ENCODE measurements around the gene GYS2. TPM values are rescaled to one million over a fixed set of nuclear protein-coding genes. Genes with fewer than 3 reads are reported as not detected.

GYS2 gene
- polyA plus RNA-seq, 1 donor, result 0.24 TPM

DNA sequence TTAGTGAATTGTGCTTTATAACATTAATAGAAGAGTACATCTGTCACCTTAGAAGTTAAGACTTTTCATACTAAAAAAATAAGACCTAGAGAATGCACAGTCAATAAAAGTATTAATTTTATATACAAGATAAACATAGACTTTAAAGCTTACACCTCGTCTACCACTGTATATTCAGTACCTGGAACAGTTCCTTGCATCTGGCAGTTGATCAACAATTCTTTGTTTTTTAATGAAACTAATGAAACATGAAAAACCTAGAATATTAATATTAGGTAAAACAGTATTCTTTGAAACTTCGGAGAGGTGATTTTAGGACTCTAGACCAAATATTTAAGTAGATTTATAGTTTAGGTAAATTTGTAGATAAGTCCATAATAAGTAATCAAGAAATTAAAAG, 98.8 kb downstream of the GYS2 start:
- DNase-seq (ENCODE audit: low read depth), result no peak

DNA sequence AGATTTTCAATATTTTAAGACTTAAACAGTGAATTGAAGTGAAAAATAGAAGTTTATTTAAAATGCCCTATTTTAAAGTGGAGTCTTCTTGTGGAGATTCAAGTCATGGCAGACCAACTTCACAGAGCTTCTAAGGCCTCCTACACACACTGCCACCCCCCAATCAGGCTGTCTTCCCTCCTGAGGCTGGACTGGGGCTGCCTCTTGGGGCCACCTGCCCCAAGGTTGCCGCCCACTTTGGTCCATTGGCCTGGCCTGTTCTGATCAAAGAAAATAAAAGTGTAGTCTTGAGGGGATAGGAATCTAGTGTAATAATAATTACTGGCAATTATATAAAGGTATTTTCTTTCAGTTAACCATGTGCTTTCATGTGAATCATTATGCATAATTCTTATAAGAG, 101.8 kb downstream of the GYS2 start:
- DNase-seq (ENCODE audit: low read depth), result no peak

DNA sequence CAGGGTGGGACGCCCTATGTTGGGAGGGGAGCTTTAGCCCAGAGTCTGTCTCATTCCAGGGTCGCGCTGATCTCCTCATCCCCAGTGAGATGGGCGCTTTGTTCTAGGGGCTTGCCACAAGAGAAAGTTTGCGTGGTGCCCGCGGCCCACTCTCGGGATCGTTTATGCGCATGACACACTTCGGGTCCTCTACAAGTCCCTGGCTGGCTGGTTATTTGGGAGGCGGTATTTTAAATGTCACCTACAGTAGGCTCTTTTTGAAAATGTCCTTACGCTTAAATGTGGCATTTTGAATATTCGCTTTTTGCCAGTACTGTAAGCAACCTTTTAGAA, 102.5 kb downstream of the GYS2 start:
- peak; percentile 14 for DNase-seq (ENCODE audit: low read depth)

DNA sequence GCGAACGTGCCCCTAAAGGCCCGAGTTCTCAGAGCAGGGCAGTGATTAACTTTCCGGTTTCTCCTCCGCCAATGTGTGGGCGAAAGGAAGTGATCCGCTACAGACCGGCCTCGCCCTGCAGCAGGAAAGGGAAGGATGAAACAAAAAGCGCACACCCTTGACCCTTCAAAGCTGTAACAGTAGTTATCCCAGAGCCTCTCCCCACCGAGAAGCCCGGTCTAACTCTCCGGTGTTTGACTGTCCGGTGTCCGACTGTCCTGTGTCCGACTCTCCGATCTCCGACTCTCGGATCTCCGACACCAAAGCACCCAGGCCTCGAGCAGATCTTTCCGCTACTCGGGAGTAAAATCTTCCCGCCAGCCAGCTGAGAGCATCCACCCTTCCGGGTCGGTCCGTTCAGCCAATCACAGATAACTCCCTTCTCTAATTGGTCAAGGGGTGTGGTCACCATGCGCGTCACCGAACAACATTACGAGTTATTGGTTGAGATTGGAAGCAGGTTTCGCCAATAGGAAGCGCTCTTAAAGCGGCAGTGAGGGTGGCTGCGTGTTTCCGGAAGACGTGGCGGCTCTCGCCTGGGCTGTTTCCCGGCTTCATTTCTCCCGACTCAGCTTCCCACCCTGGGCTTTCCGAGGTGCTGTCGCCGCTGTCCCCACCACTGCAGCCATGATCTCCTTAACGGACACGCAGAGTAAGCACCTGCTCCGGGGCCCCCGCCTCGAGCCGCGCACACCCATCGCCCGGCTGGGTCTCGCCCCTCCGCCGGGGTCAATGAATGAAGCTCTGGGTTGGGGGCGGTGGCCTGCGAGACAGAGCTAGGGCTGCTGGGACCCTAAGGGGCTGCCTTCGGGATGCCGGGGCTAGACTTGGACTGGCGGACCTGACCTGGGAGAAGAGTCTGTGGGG, 103.1 kb downstream of the GYS2 start, which contains the start of the genes GOLT1B and RECQL:
Gene GOLT1B, plus strand, starts transcription at position 532 of the 906 bp plus-strand sequence. Its CDS starts 135 bp downstream, at position 667.
Gene RECQL, minus strand, starts transcription at position 378 of the 906 bp plus-strand sequence. CDS start 2,065 bp downstream, outside the sequence.
- peak; percentile 98 for DNase-seq (ENCODE audit: low read depth)

DNA sequence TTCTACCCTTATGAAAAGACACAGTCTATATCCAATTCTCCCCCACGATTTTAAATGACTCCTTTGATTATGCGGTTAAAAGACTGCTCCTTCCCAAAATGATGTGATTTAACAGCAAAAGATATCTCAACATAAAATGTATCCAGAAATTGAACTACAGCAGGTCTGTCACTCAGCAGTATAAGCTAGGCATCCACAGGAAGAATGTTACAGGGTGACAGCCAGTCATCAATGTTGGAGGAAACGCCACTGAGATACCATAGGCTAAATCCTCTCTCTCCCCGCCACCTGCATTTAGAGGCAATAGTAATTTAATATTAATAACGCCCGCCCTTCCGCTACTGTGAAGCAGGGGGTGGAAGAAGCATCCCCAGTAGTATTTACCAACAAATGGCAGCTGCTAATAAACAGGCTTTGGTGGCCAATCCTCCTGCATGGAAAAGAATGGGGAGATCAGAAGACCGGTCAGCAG, 103.8 kb downstream of the GYS2 start:
- DNase-seq (ENCODE audit: low read depth), result no peak

DNA sequence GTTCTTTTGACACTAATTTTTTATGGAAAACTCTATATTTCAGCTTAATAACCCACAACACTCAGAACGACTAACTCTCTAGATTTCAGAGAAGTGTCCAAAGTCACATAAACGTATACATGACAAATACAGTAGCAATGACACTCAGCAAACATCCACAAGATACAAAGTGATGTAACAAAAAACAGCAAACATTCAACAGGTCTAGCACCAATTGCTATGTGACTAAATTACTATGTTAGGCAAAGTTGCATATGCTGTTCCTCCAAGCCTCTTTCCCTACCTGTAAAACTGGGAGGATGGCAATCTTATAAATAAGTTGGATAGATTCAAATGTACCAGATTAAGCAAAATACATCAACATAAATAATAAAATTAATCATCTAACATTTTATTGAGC, 104.9 kb downstream of the GYS2 start:
- DNase-seq (ENCODE audit: low read depth), result no peak

Other genes starting within 250 kb of the GYS2 start
- not detected for gene IAPP, start 231.9 kb downstream of the GYS2 start, polyA plus RNA-seq (ENCODE audit: insufficient read length)
- 18.5 TPM for gene PYROXD1, start 167.2 kb downstream of the GYS2 start, polyA plus RNA-seq (ENCODE audit: insufficient read length)
- 29.5 TPM for gene RECQL, start 103.2 kb downstream of the GYS2 start, polyA plus RNA-seq (ENCODE audit: insufficient read length)
- gene GOLT1B, start 103.1 kb downstream of the GYS2 start, polyA plus RNA-seq (ENCODE audit: insufficient read length), result 38.2 TPM
- gene SPX, start 78.6 kb downstream of the GYS2 start, polyA plus RNA-seq (ENCODE audit: insufficient read length), result 29.0 TPM
- gene LDHB, start 53.0 kb upstream of the GYS2 start, polyA plus RNA-seq (ENCODE audit: insufficient read length), result 734 TPM
- gene KCNJ8, start 169.9 kb upstream of the GYS2 start, polyA plus RNA-seq (ENCODE audit: insufficient read length), result 35.0 TPM